ENCODE results near the gene CLASP1. TPM values are rescaled to one million over a fixed set of nuclear protein-coding genes. Genes with fewer than 3 reads are reported as not detected.

Gene CLASP1
- total RNA-seq, 6 experiments from 2014 or later, result 19.7 to 32.4 (median 24.1) TPM

DNA sequence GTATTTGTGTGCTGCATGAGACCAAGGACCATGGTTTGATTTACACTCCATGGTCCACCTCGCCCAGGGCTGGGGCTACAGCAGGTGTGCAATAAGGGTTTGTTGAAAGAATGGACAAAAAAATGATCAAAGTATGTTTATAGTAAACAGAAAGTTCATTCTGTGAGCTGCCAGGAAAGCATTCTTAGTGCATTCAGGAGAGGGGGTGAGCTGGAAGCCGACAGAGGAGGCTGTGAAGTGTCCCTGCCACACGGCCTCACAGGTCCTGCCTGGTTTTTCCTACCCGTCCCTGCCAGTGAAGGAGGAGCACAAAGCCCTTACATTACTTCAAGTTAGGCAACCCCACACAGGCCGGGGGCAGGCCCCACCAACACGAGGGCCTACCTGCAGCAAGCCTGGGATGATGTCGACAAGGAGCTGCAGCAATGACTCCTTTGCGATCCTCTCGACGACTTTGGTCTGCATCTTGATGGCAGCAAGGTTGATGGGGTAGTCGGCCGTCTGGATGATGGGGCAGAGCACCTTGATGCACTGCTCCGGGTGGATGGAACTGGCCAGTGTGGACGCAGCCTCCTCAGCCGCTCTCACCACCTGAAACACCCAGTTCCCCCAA lies 301.0 kb downstream of the CLASP1 start:
- no peaks in the 10 kb centered on the region for H3K27me3 ChIP-seq
- no peaks in the 10 kb centered on the region for H3K9me3 ChIP-seq
- DNase-seq (peak in 2 of 3 donors; percentile 2 to 27), ATAC-seq (no peak)
- H3K4me3 ChIP-seq, result no peak overlapping the region
- no peaks in the 10 kb centered on the region for H3K4me1 ChIP-seq
- 86% methylated on average over 1 of the region's 15 CpGs for WGBS (ENCODE audit: insufficient coverage, low coverage, low lambda C conversion rate, missing lambda C conversion rate)
- H3K36me3 ChIP-seq, result peaks cover 0 to 96% (median 48%) of the 10 kb centered on the region in 4 donors
- intact Hi-C loops (cut with DNase I), result no loop called here
- H3K27ac ChIP-seq, result no peak overlapping the region
- no peak for TF ChIP-seq POLR2A (IDR thresholded peaks at IDR 0.05)
- TF ChIP-seq, protein P1, sequence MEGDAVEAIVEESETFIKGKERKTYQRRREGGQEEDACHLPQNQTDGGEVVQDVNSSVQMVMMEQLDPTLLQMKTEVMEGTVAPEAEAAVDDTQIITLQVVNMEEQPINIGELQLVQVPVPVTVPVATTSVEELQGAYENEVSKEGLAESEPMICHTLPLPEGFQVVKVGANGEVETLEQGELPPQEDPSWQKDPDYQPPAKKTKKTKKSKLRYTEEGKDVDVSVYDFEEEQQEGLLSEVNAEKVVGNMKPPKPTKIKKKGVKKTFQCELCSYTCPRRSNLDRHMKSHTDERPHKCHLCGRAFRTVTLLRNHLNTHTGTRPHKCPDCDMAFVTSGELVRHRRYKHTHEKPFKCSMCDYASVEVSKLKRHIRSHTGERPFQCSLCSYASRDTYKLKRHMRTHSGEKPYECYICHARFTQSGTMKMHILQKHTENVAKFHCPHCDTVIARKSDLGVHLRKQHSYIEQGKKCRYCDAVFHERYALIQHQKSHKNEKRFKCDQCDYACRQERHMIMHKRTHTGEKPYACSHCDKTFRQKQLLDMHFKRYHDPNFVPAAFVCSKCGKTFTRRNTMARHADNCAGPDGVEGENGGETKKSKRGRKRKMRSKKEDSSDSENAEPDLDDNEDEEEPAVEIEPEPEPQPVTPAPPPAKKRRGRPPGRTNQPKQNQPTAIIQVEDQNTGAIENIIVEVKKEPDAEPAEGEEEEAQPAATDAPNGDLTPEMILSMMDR (IDR thresholded peaks at IDR 0.05), result no peak

DNA sequence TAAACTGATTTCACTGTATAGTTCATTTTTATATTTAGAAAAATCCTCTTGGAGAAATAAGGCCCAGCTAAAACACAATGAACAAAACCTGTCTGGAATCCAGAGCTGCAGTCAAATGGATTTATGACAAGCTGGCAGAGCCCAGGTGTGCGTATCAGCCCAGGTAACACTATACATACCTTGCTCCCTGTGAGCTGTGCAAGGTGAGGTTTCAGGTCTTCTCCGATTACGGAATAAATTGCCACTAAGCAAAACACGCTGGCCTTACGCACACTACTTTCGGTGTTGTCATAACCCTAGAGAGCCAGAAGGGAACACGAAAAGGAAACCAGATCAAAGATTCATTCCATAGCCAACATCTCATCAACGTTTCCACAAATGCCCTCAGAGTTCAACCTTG lies 302.4 kb downstream of the CLASP1 start:
- peaks cover 0 to 84% (median 41%) of the 10 kb centered on the region in 4 donors for H3K36me3 ChIP-seq
- ATAC-seq (no peak), DNase-seq (no peak)
- 90% methylated on average over 8 of the region's 8 CpGs for WGBS (ENCODE audit: insufficient coverage, low coverage, low lambda C conversion rate, missing lambda C conversion rate)
- intact Hi-C loops (cut with DNase I), result no loop called here
- no peak overlapping the region for H3K4me3 ChIP-seq
- no peak overlapping the region for H3K27ac ChIP-seq
- no peaks in the 10 kb centered on the region for H3K4me1 ChIP-seq
- H3K27me3 ChIP-seq, result no peaks in the 10 kb centered on the region
- H3K9me3 ChIP-seq, result no peaks in the 10 kb centered on the region
- TF ChIP-seq, protein P1 (IDR thresholded peaks at IDR 0.05), result no peak
- no peak for TF ChIP-seq POLR2A (IDR thresholded peaks at IDR 0.05)

DNA sequence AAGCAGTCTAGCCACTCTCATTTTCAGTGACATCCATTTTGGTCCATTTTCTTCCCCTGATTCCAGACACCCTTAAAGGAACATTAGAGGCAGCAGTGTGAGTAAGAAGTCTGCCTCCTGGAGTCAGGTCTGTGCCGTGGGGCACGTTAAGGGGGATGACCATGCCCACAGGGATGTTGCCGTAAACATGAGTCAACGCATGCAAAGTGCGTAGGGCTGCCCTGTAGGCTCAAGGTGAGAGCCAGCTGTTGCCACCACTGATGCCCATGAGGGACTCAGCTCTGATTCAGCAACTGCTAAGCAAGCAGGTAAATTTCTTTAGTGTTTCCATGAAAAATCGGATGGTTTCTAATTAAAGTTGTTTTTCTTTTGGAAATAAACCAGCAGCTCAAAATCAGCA lies 302.9 kb downstream of the CLASP1 start:
- intact Hi-C loops (cut with DNase I), result no loop called here
- no peaks in the 10 kb centered on the region for H3K9me3 ChIP-seq
- no peaks in the 10 kb centered on the region for H3K27me3 ChIP-seq
- H3K4me3 ChIP-seq, result no peak overlapping the region
- no peak overlapping the region for H3K27ac ChIP-seq
- H3K4me1 ChIP-seq, result no peaks in the 10 kb centered on the region
- DNase-seq, result no peak
- ATAC-seq, result no peak
- WGBS (ENCODE audit: insufficient coverage, low coverage, low lambda C conversion rate, missing lambda C conversion rate), result 93% methylated on average over 4 of the region's 6 CpGs
- peaks cover 0 to 82% (median 39%) of the 10 kb centered on the region in 4 donors for H3K36me3 ChIP-seq
- no peak for TF ChIP-seq POLR2A (IDR thresholded peaks at IDR 0.05)
- TF ChIP-seq, protein P1 (IDR thresholded peaks at IDR 0.05), result no peak

DNA sequence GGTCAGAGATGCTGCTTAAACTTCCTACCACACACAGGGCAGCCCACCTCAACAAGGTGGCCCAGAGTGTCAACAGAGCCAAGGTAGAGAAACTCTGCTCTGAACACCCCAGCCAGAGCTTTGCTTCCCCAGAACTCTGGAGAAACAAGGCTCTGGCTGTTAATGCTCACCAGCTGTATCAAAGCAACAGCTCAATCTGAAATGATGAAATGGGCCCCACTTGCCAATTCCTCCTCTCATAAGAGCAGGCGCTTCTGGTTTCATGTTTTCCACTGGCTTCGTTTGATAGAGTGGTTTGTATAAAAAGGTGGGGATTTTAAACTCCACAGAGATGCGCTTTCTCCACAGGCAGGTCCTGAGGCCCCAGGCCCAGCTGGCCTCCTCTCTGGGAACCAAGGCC lies 303.4 kb downstream of the CLASP1 start:
- ATAC-seq (no peak), DNase-seq (no peak)
- Histone ChIP-seq H3K4me3 (no peak overlapping the region), H3K36me3 (peaks cover 0 to 82% (median 39%) of the 10 kb centered on the region in 4 donors), H3K4me1 (no peaks in the 10 kb centered on the region), H3K27me3 (no peaks in the 10 kb centered on the region), H3K9me3 (no peaks in the 10 kb centered on the region), H3K27ac (no peak overlapping the region)
- no CpG with 5 or more reads among the region's 3 CpGs for WGBS (ENCODE audit: insufficient coverage, low coverage, low lambda C conversion rate, missing lambda C conversion rate)
- TF ChIP-seq POLR2A (IDR thresholded peaks at IDR 0.05), result no peak
- TF ChIP-seq, protein P1 (IDR thresholded peaks at IDR 0.05), result no peak
- intact Hi-C loops (cut with DNase I), result no loop called here
